Peyer's patch (tissue), 4 donors: ENCODE measurements around the gene HCRTR1.

ENCODE experiments used
- CTCF ChIP-seq, 6 experiments: fragments of 450-650 bp in 4 of 6; fragments of 200-600 bp in 2 of 6; sonication (generic) in 1 of 6; IDR thresholded peaks; one replicate each; pipeline ENCODE4 v1.5.1; 2017 to 2019; ENCODE audit warnings: antibody characterized with exemption in 6 of 6, mild to moderate bottlenecking in 3 of 6, moderate library complexity in 1 of 6
- POLR2A ChIP-seq, 2 donors: fragments of 450-650 bp; IDR thresholded peaks; one replicate each; pipeline ENCODE4 v1.5.1; 2017; ENCODE audit warnings: antibody characterized with exemption in 2 of 2, mild to moderate bottlenecking in 2 of 2, moderate library complexity in 2 of 2

DNA sequence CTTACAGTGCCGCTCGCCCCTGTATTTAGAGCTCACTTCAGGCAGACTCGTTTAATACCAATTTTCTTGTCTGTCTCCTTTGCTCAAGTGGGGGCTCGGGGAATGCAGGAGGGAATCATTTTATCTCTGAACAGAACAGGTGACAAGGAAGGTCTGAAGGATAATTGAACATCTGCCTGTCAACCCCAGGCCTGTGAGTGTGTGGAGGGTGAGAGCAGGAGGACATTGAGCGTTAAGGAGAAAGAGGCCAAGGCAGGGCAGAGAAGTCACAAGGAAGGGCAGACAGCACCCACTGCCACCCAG lies 36.9 kb downstream of the HCRTR1 start:
- TF ChIP-seq CTCF (IDR thresholded peaks at IDR 0.05) (no peak), POLR2A (IDR thresholded peaks at IDR 0.05) (no peak)
